ENCODE measurements around the gene ITGB2. TPM values are rescaled to one million over a fixed set of nuclear protein-coding genes. Genes with fewer than 3 reads are reported as not detected.
A peak's percentile ranks its signal among the peaks of the same experiment; 100 is the strongest.

The ITGB2 gene
- total RNA-seq, 1 donor from 2014 or later = not detected

DNA sequence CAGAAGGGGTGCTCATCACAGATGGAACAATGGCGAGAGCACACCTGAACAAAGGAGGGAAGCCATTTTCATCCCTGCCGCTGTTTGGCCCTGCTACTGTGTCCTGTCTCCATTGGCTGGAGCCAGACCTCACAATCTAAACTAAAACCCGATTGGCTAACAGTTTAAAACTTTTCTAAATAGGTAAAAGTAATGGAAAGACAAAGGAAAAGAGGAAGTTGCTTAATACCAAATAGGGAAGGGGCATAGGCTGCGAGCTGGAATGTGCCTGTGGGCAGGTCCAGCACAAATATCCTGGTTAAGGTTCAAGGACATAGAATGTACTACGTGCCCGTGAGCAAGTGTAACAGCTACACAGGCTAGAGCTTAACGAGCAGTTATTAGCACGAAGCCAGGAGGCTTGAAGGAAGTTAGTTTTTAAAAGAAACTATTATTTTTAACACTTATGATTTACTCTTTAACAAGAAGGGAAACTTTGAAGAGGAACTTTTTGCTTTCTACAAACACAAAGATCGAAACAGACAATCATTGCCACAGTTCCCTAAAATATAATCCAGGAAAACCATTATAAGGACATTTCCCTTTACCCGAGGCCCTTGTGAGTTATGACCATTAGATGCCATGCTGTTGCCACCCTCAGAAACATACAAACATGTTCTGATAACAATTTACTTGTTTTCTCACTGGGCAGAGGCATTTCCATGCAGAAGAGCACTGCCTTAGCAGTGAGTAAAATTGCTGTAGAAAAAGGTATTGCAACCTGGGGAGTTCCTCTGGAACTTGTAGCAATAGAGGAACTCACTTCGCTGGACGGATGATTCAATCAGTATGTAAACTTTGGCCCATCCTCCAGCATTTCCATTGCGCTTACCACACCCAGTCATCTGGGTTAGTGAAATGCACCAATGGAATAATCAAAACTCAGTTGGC lies 42.4 kb downstream of the ITGB2 start:
- no peaks in the 10 kb centered on the region for H4K20me1 ChIP-seq (ENCODE audit: low read depth)
- no peak overlapping the region for H3K4me3 ChIP-seq
- H3K9me3 ChIP-seq (ENCODE audit: low read depth) = no peaks in the 10 kb centered on the region
- no peak overlapping the region for H3K9ac ChIP-seq
- no peaks in the 10 kb centered on the region for H3K36me3 ChIP-seq
- Mint-ChIP-seq H3K9me3 (no peaks in the 10 kb centered on the region), H3K4me3 (no peak overlapping the region), H3K4me1 (no peaks in the 10 kb centered on the region), H3K27ac (no peak overlapping the region), H3K27me3 (ENCODE audit: insufficient read depth, low read depth) (peaks cover 30% of the 10 kb centered on the region), H3K36me3 (no peaks in the 10 kb centered on the region)
- peaks cover 39% of the 10 kb centered on the region for H3K27me3 ChIP-seq
- H3F3A ChIP-seq (ENCODE audit: low read depth) = peaks cover 16% of the 10 kb centered on the region
- peaks cover 4% of the 10 kb centered on the region for H3K4me1 ChIP-seq
- H3K27ac ChIP-seq = no peak overlapping the region
- DNase-seq (ENCODE audit: low spot score) = no peak
- H3K79me2 ChIP-seq (ENCODE audit: low read depth) = no peaks in the 10 kb centered on the region
- H3K4me2 ChIP-seq = no peak overlapping the region
- TF ChIP-seq EZH2 (IDR thresholded peaks at IDR 0.05) (no peak), EZH2phosphoT487 (IDR thresholded peaks at IDR 0.05) (no peak)
- TF ChIP-seq, protein P1, sequence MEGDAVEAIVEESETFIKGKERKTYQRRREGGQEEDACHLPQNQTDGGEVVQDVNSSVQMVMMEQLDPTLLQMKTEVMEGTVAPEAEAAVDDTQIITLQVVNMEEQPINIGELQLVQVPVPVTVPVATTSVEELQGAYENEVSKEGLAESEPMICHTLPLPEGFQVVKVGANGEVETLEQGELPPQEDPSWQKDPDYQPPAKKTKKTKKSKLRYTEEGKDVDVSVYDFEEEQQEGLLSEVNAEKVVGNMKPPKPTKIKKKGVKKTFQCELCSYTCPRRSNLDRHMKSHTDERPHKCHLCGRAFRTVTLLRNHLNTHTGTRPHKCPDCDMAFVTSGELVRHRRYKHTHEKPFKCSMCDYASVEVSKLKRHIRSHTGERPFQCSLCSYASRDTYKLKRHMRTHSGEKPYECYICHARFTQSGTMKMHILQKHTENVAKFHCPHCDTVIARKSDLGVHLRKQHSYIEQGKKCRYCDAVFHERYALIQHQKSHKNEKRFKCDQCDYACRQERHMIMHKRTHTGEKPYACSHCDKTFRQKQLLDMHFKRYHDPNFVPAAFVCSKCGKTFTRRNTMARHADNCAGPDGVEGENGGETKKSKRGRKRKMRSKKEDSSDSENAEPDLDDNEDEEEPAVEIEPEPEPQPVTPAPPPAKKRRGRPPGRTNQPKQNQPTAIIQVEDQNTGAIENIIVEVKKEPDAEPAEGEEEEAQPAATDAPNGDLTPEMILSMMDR (IDR thresholded peaks at IDR 0.05) = no peak
- H2AFZ ChIP-seq (replicated peaks) = no peak overlapping the region

DNA sequence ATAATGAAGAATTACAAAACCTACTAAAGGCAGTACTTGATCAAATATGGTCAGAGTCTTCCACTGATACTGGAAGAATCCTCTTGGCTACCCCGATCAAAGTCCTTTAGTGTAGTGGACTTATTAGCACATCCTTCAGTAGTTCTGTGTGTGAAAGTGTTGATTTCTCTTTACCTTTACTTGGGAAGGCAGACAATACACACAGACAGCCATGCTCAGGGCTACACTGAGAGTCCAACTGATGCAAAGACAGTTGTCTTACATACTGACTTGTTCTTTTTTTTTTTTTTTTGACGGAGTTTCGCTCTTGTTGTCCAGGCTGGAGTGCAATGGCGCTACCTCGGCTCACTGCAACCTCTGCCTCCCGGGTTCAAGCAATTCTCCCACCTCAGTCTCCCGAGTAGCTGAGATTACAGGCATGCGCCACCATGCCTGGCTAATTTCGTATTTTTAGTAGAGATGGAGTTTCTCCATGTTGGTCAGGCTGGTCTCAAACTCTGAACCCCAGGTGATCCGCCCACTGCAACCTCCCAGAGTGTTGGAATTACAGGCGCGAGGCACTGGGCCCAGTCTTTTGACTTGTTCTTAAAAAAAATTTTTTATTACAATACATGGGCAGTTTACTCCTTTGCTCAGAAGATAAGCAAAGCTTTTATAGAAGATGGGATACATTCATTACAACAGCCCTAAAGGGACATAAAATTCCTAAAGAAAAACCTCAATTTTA lies 43.7 kb downstream of the ITGB2 start:
- Histone ChIP-seq H3K79me2 (ENCODE audit: low read depth) (peaks cover 12% of the 10 kb centered on the region), H3K4me3 (no peak overlapping the region), H4K20me1 (ENCODE audit: low read depth) (peaks cover 11% of the 10 kb centered on the region), H3K9ac (no peak overlapping the region), H3K4me1 (peaks cover 9% of the 10 kb centered on the region), H3K27ac (no peak overlapping the region), H3K9me3 (ENCODE audit: low read depth) (no peaks in the 10 kb centered on the region), H3K36me3 (no peaks in the 10 kb centered on the region), H3F3A (ENCODE audit: low read depth) (peaks cover 16% of the 10 kb centered on the region), H3K4me2 (no peak overlapping the region), H2AFZ (replicated peaks) (no peak overlapping the region), H3K27me3 (peaks cover 39% of the 10 kb centered on the region)
- TF ChIP-seq EZH2phosphoT487 (IDR thresholded peaks at IDR 0.05) (no peak), EZH2 (IDR thresholded peaks at IDR 0.05) (no peak)
- TF ChIP-seq, protein P1 (IDR thresholded peaks at IDR 0.05) = no peak
- Mint-ChIP-seq H3K4me1 (peaks cover 7% of the 10 kb centered on the region), H3K27ac (no peak overlapping the region), H3K27me3 (ENCODE audit: insufficient read depth, low read depth) (peaks cover 32% of the 10 kb centered on the region), H3K36me3 (no peaks in the 10 kb centered on the region), H3K9me3 (no peaks in the 10 kb centered on the region), H3K4me3 (no peak overlapping the region)
- no peak for DNase-seq (ENCODE audit: low spot score)

DNA sequence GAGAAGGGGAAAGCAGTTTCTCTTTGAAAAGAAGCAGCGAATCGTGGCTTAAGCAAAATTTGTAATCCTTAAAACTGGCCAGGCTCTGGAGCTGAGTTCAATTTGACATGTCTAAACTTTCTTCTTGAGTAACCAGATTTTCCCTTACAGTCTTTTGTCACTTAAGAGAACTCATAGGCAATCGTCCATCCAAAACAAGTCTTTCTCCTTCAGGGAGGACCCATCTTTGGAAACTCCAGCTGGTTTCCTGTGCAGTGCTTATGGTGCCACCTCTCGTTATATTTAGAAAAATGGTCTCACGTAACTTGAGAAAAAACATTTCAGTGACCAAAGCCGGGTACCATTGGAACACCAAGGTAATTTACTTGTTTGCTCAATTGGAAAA lies 45.4 kb downstream of the ITGB2 start:
- peaks cover 29% of the 10 kb centered on the region for H3K79me2 ChIP-seq (ENCODE audit: low read depth)
- no peaks in the 10 kb centered on the region for H3K36me3 ChIP-seq
- no peak overlapping the region for H3K27ac ChIP-seq
- no peak overlapping the region for H2AFZ ChIP-seq (replicated peaks)
- Mint-ChIP-seq H3K36me3 (peaks cover 3% of the 10 kb centered on the region), H3K27ac (no peak overlapping the region), H3K4me1 (peaks cover 21% of the 10 kb centered on the region), H3K9me3 (no peaks in the 10 kb centered on the region), H3K27me3 (ENCODE audit: insufficient read depth, low read depth) (peaks cover 30% of the 10 kb centered on the region), H3K4me3 (peak overlapping the region; percentile 86)
- H3K27me3 ChIP-seq = peaks cover 39% of the 10 kb centered on the region
- peaks cover 28% of the 10 kb centered on the region for H4K20me1 ChIP-seq (ENCODE audit: low read depth)
- peaks cover 16% of the 10 kb centered on the region for H3F3A ChIP-seq (ENCODE audit: low read depth)
- H3K4me1 ChIP-seq = peaks cover 11% of the 10 kb centered on the region
- no peak overlapping the region for H3K9ac ChIP-seq
- peak overlapping the region; percentile 92 for H3K4me2 ChIP-seq
- DNase-seq (ENCODE audit: low spot score) = no peak
- peak overlapping the region; percentile 67 for H3K4me3 ChIP-seq
- no peaks in the 10 kb centered on the region for H3K9me3 ChIP-seq (ENCODE audit: low read depth)
- TF ChIP-seq EZH2phosphoT487 (IDR thresholded peaks at IDR 0.05) (no peak), EZH2 (IDR thresholded peaks at IDR 0.05) (no peak)
- TF ChIP-seq, protein P1 (IDR thresholded peaks at IDR 0.05) = no peak

Measured in neural progenitor cell (in vitro differentiated cells).